Inflammatory macrophage treated with lipopolysaccharide for 1 hour (primary cell): Measurements from ENCODE around the gene ZFPM1.

Experiments used
- DNase-seq, 2 donors: peaks; one replicate each; pipeline ENCODE4 v3.0.0-alpha.2; 2020 to 2022

The ZFPM1 gene

DNA sequence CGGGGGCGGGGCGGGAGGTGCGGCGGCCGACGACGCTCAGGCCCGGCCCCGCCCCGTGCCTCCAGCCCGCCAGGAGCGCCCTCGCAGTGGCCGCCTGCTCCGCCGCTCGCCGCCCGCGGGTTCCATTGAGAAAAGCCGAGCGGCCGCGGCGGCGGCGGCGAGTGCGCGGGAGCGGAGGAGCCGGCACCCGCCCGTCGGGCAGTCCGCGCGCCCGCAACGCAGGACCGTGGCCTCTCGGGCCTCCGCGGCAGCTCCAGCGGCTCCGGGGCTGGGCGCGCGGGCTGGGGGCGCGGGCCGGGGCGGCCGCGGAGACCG is at the start of gene ZFPM1:
ZFPM1 (plus strand) TSS at position 64 of the 315 bp plus-strand sequence. CDS start 359 bp downstream, outside the sequence.
- DNase-seq, result no peak

DNA sequence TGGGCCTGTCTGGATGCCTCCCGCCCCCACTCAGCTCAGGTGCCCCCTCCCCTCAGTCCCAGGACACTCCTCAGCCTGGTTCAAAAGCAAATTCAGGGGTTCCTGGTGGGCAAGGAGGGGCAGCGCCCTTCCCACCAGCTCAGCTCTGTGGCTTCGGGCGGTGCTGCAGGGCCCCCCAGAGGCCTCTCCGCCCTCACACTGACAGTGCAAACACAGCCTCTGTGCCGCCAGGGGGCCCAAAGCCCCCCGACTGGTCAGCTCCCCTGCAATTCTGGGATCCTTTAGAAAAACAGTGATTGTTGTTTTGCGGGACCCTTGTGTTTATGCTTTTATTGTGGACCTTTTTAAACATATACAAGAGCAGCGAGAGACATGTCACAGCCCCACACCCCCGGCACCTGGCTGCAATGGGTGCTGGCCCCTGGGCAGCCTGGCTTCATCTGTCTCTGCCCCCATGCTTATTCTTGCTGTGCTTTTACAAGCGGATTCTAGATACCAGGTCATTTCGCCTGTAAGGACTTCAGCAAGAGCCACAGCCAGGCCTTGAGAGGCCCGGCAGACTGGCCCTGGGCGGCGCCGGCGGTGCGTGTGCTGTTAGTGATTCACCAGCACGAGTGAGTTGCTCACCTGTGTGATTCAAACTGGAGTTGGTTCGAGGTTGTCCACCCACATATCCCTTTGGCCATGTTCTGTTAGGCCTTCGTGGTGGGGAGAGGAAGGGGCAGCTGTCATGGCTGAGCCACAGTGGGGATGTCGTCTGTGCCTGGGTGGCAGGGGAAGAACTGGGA is 49.1 kb upstream of the ZFPM1 start:
- no peak for DNase-seq

DNA sequence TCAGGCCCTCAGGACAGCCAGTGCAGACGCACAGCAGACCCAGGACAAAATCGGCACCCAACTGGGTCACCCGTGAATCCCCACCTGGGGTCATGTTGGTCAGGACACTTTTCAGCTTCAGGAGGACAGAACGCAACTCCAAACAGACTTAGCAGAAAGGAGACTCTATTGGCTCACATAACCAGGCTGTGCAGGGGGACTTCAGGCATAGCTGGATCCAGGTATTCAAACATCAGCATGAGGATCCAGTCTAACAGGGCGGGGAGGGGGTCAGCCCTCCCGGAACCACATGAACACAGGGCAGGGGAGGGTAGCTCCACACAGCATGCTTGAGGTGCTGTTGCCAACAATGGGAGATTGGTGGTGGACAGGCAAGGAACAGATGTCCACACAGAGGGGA is 48.3 kb upstream of the ZFPM1 start:
- DNase-seq, result no peak

DNA sequence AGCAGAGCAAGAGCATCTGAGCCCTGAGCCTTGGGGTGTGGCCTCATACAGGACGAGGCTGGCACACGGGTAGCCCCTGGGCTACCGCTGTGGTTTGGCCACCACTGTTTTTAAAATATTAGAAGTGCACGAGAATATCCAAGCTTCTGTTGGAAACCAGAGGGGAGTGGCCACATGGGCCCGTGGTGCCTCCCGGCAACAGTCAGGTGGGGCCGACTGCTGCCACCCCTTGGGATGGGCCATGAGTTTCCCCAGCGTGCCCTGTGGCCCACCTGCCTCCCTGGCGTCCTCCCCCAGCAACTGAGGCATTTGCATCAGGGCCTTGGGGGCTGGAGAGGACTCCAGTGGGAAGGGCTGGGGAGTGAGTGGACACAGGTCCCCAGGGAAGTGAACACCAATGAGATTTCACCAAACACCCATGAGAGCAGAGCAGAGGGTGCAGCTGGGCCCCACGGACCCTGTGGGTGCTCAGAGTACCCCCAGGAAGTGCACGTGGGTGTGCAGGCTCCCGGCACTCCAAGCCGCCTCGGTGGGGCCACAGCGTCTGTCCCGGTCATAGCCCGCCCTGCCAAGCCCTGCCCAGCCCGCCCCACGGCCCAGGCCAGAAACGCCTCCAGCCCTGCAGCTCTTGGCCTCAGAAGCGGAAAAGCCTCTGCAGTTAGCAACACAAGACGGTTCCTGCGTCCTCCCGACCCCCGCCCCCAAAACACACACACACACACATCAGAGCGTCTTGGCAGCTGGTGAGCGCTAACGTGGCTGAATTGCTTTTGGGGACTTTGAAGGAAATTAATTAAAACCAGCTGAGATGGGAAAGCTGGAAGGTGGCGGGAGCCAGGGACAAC is 47.6 kb upstream of the ZFPM1 start:
- DNase-seq, result no peak

DNA sequence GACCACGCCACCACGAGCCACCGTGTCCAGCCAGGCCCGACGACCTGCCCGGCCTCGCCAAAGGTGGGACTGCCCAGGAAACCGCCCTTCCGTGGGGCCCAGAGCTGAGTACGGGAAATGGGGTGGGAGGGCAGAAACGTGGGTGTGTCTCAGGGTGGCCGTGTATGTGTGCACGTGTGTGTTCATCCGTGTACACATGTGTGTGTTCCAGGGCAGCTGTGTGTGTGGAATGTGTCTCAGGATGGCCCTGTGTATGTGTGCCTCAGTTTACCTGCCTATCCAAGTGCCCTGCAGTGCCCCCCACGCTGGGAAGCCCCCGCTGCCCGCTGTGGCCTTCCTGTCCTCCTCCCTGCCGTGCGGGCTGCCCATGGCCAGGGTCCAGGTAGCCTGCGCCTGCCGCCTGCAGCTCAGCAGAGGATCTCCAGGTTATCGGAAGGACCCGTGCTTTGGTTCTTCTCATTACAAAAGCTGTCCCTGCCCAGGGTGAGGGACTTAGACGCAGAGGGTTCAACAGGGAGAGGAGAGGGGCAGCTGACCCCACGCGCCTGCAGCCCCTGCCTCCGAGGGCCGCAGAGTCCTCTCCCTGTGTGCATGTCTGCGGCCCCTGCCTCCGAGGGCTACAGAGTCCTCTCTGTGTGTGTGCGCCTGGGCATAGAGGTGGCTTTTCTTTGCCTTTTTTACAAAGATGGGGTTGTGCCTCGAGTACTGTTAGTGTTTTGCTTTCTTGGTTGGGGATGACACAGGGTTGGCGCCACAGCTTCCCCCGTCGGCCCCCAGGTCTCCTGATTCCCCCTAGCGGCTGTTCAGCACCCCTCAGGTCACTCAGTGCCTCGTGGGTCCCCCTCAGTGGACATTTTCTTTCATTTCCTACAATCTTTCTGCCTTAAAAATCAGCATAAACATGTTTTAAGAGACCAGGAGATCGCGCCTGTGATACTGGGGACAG is 46.7 kb upstream of the ZFPM1 start:
- DNase-seq, result no peak

DNA sequence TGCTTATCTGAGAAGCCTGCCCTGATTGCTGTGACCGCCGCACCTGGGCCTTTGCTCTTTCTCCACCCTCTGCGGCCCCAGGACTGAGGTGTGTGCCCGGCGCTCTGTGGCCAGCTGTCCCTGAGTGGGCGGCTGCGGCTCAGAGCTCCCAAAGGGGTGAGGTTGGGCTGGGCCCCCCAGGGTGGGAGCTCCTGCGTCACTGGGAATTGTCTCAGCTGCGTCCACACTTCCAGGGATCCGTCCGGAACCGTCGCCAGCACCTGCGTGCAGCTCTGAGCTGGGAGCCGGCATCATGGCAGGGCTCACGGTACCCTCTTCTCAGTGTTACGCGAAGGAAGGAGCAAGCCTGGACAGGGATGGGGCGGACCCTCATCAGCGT is 46.0 kb upstream of the ZFPM1 start:
- no peak for DNase-seq

DNA sequence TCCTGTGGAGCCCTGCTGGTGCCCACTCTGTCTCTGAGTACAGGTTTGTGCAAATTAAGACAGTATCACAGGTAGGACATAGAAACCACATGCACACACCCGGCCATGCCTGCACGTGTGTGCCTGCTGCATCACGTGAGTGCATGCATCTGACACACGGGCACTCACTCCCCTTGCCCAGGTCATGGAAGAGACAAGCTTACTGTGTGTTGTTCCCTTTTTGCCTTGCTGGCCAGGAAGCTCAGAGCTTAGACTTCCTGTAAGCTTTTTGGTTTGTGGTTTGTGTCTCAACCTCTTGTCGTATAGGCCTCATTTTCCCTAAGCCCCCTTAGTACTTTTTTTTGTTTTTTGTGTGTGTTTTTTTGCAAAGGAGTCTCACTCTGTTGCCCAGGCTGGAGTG is 45.3 kb upstream of the ZFPM1 start:
- DNase-seq, result peak in 1 of 2 donors; percentile 26

DNA sequence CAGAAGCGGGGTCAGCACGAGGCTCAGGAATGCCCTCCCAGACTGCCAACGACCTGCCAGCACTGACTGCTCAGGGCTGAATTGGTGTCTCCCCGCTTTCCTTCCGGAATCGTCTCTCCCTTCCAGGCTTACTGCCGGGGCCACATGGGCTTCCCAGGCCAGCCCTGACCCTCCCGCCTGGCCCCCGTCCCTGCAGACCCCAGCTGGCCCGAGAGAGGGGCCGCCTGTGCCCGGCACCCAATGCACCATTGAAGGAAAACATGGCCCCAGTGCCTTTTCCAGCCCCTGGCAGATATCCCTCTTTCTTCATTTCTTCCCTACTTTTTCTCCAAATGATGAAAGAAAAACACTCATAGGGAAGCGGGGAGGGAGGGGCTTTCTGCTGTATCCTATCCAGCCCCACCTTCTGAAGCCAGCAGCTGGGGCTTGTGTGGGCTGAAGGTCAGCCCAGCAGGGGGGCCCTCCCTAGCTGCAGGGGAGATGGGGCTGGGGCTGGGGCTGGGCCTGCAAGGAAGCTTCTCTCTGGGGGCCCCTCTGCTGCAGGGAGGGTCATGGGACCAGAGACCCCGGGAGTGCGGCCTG is 44.4 kb upstream of the ZFPM1 start:
- DNase-seq, result no peak

DNA sequence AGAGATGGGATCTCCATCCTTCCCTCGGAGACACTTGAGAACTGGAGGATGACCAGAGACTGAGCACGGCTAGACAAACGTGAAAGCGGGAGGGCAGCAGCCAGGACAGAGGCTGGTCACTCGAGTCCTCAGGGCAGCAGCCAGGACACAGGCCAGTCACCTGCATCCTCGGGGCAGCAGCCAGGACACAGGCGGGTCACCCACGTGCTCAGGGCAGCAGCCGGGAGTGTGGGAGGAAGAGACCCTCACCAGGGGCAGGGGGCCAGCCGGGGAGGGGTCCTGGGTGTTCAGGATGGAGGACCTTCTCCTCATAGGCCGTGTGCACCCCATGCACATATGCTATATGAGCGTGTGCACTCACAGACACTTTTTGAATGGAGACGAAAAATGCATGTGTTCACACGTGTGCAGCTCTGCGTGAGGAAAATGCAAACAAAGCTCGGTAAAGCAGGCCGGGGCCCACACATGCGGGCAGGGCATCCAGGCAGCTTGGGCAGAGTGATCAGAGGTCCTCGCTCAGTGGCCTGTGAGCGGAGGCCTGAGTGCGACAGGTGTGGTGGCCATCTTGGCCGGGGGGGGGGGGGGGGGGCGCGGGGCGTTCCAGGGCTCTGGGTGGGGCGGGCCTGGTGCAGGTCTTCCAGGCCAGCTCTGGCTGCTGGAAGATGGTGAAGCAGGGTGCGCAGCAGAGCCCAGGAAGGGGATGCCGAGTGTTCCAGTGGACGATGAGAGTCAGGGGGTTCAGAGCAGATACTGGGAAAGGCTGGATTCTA is 43.6 kb upstream of the ZFPM1 start:
- no peak for DNase-seq

DNA sequence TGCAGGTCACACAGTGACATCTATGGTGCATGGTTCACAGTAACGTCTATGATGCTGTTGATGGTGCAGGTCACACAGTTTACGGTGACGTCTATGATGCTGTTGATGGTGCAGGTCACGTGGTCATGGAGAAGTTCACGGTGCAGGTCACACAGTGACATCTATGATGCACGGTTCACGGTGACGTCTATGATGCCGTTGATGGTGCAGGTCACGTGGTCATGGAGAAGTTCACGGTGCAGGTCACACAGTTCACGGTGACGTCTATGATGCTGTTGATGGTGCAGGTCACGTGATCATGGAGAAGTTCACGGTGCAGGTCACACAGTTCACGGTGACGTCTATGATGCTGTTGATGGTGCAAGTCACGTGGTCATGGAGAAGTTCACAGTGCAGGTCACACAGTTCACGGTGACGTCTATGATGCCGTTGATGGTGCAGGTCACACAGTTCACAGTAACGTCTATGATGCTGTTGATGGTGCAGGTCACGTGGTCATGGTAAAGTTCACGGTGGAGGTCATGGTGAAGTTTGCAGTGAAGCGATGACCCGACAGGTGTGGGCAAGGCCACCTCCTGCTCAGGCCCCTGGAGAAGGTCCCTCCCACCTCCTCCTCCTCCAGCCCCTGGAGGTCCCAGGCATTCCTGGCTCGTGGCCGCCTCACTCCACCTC is 42.6 kb upstream of the ZFPM1 start:
- peak in 1 of 2 donors; percentile 3 for DNase-seq

DNA sequence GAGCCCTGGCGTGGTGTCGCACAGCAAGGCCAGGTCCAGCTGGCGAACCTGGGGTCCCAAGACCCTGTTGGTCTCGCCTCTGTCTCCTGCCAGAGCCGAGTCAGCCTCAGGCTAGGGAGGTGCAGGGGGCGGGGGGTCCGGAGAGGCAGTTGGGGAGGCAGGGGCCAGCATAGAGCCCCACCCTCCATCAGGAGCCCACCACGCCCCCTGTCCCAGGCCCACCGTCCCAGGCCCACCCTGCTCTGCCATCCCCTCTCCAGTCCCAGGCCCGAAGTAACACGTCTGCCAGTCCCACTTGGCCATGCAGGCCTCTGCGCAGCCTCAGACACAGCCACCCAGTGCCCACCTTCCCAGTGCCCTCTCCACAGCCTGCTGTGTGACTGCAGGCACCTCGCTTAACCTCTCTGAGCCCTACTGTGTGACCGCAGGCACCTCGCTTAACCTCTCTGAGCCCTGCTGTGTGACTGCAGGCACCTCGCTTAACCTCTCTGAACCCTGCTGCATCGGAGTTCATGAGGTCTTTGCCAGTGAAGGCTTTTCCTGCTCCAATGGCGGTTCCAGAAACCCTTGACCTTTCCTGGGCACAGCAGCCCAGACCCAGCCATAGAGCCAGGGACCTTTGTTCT is 41.0 kb upstream of the ZFPM1 start:
- no peak for DNase-seq

DNA sequence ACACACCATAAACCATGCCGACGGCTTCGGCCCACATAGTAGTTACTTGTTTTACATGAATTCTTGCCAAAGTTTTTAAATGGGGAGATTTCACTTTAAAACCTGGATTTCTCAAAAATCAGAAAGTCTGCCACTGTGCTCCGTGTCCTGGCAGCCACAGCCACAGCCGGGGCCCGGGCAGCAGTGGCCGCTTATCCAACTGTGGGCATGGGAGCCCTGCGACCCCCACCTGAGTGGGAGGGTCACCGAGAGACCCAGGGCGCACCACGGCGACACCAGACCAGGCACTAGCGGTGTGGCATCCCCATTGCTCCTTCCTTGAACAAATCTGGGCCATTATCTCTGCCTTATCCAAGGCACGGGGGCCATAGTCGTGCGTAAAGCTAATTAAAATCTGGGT is 40.3 kb upstream of the ZFPM1 start:
- DNase-seq, result no peak

DNA sequence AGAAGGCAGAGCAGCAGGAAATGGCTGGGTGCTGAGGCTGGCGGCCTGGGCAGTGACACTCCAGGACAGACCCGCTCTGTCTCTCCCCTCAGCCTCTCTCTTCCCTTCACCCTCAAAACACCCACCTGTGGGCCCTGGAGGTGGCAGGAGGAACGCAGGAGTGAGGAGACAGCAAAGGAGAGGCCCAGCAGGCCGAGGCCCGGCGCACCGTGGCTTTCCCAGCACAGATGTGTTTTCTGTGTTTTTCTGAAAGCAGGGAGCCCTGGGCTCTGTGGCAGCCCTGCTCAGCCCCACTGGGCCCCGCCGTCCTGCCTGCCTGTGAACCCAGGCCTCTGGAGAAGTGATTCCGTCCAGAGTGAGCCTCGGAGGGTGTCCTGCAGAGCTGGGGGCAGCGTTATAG is 39.8 kb upstream of the ZFPM1 start:
- no peak for DNase-seq

DNA sequence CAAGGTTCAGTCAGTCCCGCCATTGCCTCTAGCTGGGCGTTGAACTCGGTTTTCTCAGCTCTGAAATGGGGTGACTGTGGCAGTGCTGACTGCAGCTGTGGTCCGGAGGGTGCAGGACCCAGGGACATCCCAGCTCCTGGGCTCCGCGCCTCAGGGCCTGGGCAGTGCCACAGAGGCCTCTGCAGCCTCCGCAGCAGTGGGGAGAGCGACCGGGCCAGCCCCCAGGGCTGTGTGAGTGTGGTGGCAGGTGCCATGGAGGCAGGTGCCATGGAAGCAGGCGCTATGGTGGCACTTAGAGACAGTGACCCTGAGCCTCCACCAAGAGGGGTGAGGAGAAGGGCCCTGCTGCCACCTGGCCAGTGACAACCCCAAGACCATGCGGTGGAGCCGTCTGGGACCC is 39.4 kb upstream of the ZFPM1 start:
- no peak for DNase-seq

DNA sequence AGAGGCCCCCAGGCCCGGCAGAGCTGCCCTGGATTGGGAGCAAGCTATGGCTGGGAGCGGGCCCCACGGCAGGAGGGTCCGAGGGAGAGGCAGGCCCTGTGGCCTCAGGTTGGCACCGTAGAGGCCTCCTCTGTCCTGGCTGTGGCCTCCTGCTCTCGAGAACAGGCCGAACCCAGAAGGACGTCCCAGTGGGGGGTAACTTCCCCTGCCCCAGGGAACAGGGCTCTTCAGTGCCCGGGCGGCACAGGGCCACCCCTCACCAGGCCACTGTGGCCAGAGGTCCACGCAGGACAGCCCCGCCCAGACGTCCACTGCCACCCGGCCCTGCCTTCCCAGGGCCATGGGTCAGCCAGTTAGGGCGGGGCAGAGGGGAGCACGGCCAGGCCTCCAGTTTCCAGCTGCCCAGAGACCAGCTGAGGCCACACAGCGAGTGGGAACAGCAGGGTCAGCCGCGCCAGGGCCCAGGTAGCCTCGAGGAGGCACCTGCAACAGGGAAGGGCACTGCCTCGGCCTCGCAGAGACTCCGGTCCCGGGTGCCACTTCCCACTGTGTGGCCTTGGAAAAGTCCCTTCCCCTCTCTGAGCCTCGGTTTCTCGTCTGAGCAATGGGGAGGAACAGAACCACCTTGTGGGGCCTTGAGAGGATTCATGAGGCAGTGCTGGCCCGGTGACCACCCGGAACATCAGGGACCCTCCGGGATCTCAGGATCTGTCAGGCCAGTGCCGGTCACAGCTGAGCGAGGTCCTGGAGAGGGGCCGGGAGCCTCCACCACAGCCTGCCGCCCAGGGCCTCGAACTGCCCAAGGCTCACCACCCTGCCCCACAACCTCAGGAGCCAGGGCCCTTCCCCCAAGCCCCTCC is 38.3 kb upstream of the ZFPM1 start:
- DNase-seq, result no peak

DNA sequence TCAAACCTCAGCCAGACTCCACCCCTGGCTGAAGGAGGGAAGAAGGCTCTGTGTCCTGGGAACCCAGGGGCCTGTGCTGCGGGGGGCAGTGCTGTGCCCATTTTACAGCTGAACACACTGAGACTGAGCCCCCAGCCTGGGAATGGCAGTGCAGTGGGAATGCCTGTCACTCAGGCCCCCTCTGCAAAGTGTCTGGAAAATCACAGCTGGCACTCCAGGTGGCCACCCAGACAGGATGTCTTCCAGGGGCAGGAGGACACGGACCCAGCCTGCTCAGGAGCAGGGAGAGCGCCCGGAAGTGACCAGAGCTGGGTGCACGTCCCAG is 37.7 kb upstream of the ZFPM1 start:
- DNase-seq, result no peak

DNA sequence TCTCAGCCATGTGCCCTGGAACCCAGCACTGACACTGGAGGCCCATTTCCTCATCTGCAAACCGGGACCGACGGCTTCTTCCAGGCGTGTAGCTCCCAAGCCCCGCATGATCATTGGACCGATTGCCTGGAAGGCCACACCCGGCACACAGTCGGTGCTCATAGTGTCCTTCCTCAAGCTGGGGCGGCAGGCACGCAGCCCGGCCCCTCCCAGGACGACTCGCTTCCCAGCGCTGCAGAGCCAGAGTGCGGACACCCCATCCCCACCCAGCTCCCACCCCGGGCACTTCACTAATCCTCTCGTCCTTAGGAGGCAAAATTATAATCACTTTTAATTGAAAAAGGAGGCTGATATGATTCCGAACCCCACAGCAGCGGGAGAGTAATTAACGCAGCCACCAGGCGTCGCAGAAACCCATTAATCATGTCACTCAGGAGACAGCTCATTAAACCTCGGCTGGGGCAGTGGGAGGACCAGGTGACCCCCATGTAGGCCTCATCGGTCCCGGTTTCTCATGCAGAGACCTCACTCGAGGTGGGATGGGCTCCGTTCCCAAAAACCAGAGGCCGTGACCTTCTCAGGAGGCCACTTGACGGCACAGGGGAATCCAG is 37.3 kb upstream of the ZFPM1 start:
- no peak for DNase-seq

DNA sequence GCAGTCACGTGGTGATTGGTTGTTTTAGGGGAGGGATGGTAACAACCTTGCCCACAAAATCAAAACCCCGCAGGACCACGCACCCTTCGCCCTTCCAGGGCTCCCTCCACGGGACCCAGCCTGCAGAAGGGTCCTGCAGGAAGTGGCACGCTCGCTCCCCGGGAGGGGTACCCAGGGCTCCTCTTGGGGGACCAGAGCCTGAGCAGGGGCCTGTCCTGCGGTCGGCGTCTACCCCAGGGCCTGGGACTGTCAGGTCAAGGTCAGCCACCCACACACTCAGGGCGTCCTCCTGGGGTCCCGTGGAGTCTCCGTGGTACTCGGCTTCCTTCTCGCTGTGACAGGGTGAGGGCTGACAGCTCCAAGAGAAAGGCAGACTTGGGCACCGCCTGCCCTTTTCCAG is 36.4 kb upstream of the ZFPM1 start:
- DNase-seq, result no peak

DNA sequence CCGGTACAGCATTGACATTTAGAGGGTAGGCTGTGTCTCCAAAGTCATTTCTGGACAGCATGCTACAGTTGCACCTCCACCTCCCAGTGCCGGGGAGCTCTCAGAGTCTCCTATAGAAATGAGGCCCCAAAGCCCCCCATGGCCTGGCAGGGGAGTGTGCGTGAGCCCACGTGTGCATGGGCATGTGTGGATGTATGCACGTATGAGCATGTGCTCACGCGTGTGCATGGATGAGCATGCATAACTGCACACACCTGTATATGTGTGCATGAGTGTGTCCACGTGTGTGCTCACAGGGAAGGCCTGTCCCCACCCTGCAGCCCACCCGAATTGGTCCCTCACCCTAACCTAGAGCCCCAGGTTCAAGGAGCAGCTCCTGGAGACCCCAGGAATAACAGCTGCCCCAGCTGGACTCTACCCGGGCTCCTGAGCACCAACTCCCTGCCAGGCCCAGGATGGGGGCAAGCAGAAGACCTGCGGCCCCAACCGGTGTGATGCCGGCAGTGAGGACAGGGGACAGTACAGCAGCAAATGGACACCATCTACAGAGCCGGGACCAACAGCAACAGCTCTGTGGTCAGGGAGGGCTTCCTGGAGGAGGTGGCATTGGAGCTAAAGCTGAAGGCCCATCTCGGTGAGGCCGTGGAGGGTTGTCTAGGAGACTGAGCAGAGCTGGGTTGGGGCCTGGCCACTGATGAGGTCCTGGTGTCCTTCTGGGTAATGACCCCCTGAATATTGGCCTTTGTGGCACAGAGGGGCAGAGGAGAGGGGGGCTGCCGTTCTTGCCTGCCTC is 35.2 kb upstream of the ZFPM1 start:
- no peak for DNase-seq
